ENCODE data around the gene FAM217B. TPM values are rescaled to one million over a fixed set of nuclear protein-coding genes. Genes with fewer than 3 reads are reported as not detected.

FAM217B gene
- total RNA-seq, 2 experiments from 2014 or later = 23.1 to 23.7 TPM

DNA sequence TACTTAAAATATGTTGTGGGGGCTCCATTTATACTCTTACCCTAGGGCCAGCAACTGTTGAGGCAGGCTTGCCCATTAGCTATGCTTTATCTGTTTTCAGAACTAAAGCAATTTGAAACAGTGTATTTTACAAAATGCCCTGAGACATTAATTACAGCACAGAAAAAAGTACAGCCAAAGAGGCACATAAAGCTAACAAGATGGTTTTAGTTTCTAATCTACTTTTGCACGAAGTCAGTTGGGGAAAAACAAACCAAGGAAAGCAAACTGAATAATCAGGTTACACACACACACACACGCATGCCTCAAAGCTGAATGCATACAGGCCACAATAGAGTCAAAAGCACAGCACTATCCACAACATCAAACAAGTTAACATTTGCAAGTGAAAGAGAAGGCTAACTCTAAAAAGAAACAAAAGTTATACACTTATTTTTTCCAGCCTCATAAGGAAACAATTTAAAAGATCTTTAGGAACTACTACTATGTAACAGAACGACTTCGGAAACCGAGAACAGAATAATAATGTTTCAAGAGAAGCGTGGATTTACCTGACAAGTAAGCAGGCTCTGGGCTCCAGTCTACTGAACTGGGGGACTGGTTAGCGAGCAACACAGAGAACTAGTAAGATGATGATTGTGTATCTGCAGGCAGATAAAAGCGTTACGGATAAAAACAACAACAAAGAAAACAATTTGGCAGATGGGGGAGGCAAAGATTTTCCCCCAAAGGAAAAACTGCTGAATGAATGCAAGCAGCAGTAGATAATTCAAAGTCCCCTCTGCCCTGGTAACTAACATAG is 8.5 kb upstream of the FAM217B start:
- DNase-seq (no peak), ATAC-seq (ENCODE audit: poor library complexity) (no peak)
- Histone ChIP-seq H3K4me3 (ENCODE audit: low read length) (no peak overlapping the region), H3K27me3 (ENCODE audit: control insufficient read depth in 1 of 2, insufficient read depth in 2 of 2, low read length in 2 of 2) (no peaks in the 10 kb centered on the region), H3K36me3 (ENCODE audit: insufficient read depth, low read length) (no peaks in the 10 kb centered on the region), H3K27ac (ENCODE audit: low read depth in 1 of 2, low read length in 2 of 2) (no peak overlapping the region), H3K9me3 (ENCODE audit: control insufficient read depth in 1 of 2, insufficient read depth in 1 of 2, low read length in 2 of 2) (no peaks in the 10 kb centered on the region), H3K4me1 (ENCODE audit: insufficient read depth, low read length) (peaks cover 15% of the 10 kb centered on the region)
- Mint-ChIP-seq H3K27me3 (no peaks in the 10 kb centered on the region), H3K4me1 (ENCODE audit: low read depth) (peaks cover 22% of the 10 kb centered on the region), H3K9me3 (no peaks in the 10 kb centered on the region), H3K36me3 (ENCODE audit: low read depth) (no peaks in the 10 kb centered on the region), H3K4me3 (peak overlapping the region; percentile 80), H3K27ac (peak overlapping the region; percentile 33)
- intact Hi-C loops (cut with DNase I, micrococcal nuclease) = no loop called here
- CTCF ChIA-PET = no interaction called here
- TF ChIP-seq, protein P1, sequence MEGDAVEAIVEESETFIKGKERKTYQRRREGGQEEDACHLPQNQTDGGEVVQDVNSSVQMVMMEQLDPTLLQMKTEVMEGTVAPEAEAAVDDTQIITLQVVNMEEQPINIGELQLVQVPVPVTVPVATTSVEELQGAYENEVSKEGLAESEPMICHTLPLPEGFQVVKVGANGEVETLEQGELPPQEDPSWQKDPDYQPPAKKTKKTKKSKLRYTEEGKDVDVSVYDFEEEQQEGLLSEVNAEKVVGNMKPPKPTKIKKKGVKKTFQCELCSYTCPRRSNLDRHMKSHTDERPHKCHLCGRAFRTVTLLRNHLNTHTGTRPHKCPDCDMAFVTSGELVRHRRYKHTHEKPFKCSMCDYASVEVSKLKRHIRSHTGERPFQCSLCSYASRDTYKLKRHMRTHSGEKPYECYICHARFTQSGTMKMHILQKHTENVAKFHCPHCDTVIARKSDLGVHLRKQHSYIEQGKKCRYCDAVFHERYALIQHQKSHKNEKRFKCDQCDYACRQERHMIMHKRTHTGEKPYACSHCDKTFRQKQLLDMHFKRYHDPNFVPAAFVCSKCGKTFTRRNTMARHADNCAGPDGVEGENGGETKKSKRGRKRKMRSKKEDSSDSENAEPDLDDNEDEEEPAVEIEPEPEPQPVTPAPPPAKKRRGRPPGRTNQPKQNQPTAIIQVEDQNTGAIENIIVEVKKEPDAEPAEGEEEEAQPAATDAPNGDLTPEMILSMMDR (IDR thresholded peaks at IDR 0.05) = no peak
- POLR2A ChIA-PET = interaction anchor here (0.7 to 2.0 kb wide), 2 partner anchors 9 kb away, joined by 3 to 5 read pairs; partner anchors contain the start of genes FAM217B and PPP1R3D

DNA sequence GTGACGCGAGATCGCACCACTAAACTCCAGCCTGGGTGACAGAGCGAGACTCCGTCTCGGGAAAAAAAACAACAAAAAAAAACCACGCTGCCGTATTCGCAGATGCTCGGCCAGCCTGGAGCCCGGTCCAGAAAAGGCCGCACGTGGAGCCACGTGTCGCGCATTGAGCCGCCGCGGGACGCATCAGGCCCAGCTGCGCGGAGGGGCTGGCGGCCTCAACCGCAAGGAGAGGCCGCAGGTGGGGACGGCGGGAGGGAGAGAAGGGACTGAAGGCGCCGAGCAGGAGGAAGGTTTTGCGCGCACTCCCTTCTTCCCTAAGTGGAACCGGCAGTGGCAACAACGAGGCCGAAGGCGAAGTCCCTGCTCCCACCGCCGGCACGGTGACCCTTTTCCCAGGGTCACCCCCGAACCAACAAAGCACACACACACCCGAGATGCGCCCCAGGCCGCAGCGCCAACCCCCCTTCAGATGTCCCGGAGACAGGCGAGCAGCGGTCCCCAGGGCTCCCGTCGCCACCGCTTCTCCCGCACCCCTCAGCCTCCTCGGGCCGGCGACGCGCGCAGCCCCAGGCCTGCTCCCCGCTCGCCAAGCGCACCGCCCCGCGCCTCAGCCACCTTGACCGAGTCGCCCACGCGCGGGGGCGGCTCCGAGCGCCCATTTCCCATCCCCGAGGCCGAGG is 7.4 kb upstream of the FAM217B start:
- no peak overlapping the region for H3K27ac Mint-ChIP-seq
- POLR2A ChIA-PET = interaction anchor here (0.7 to 2.0 kb wide), 2 partner anchors 8 to 10 kb away, joined by 3 to 5 read pairs; partner anchors contain the start of genes FAM217B and PPP1R3D
- CTCF ChIA-PET = interaction anchor here (1.9 to 2.4 kb wide), 2 partner anchors 11 to 16 kb away, joined by 15 to 31 read pairs; no protein-coding TSS in a partner anchor

DNA sequence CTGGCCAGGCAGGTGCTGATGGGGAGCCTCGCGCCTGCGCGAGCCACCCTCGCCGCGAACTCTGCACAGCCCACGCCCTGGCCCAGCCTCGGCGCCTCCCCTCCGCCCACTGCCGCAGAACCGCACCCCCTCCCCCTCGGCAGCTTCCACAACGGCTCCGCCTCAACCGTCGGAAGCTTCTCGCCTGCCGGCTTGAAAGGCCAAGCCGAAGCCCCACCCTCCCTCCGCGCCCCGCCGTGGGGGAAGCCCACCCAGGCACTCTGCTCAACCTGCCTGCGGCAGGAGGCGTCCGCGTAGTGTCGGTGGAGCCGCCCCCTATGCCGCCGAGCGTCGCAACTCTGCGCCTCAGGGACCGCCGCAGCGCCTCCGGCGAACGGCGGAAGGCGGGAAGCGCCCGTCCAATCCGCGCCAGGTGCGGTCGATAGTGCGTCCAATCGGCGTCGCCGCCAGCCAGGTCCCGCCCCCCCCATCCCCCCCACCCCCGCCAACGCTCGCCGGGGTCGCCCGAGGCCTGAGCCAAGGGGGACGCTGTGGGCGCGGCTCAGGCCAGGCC is 6.8 kb upstream of the FAM217B start, which contains the start of gene SYCP2:
TSS of gene SYCP2 (minus strand) at position 342 of the 553 bp plus-strand sequence. CDS start 11,224 bp downstream, outside the sequence.
- intact Hi-C loops (cut with DNase I, micrococcal nuclease) = no loop called here
- H3K27me3 Mint-ChIP-seq = no peaks in the 10 kb centered on the region
- POLR2A ChIA-PET = interaction anchor here (1.4 kb wide), 1 partner anchor 16 kb away, joined by 4 read pairs; no protein-coding TSS in a partner anchor

More for the DNA sequence above, 7.4 kb upstream of the FAM217B start:
- DNase-seq = peak in 1 of 14 experiments; percentile 27
- no peak for ATAC-seq (ENCODE audit: poor library complexity)
- intact Hi-C loops (cut with DNase I, micrococcal nuclease) = no loop called here
- Mint-ChIP-seq H3K36me3 (ENCODE audit: low read depth) (no peaks in the 10 kb centered on the region), H3K27me3 (no peaks in the 10 kb centered on the region), H3K9me3 (no peaks in the 10 kb centered on the region), H3K4me3 (peak overlapping the region; percentile 80), H3K4me1 (ENCODE audit: low read depth) (peaks cover 33% of the 10 kb centered on the region)
- Histone ChIP-seq H3K4me1 (ENCODE audit: insufficient read depth, low read length) (peaks cover 15% of the 10 kb centered on the region), H3K4me3 (ENCODE audit: low read length) (peak overlapping the region; percentile 83), H3K9me3 (ENCODE audit: control insufficient read depth in 1 of 2, insufficient read depth in 1 of 2, low read length in 2 of 2) (no peaks in the 10 kb centered on the region), H3K36me3 (ENCODE audit: insufficient read depth, low read length) (no peaks in the 10 kb centered on the region), H3K27ac (ENCODE audit: low read depth in 1 of 2, low read length in 2 of 2) (no peak overlapping the region), H3K27me3 (ENCODE audit: control insufficient read depth in 1 of 2, insufficient read depth in 2 of 2, low read length in 2 of 2) (no peaks in the 10 kb centered on the region)
- TF ChIP-seq, protein P1 (IDR thresholded peaks at IDR 0.05) = no peak

More for the DNA sequence above, 6.8 kb upstream of the FAM217B start, which contains the start of gene SYCP2:
- ATAC-seq (ENCODE audit: poor library complexity) = peak; percentile 81
- no peaks in the 10 kb centered on the region for H3K36me3 ChIP-seq (ENCODE audit: insufficient read depth, low read length)
- peak within 1 kb of the TSS; percentile 86 for H3K4me3 Mint-ChIP-seq
- H3K4me1 ChIP-seq (ENCODE audit: insufficient read depth, low read length) = peaks cover 18% of the 10 kb centered on the region
- H3K27me3 ChIP-seq (ENCODE audit: control insufficient read depth in 1 of 2, insufficient read depth in 2 of 2, low read length in 2 of 2) = no peaks in the 10 kb centered on the region
- H3K9me3 Mint-ChIP-seq = no peaks in the 10 kb centered on the region
- DNase-seq = peak; percentile 35 to 87 (median 58)
- peak within 1 kb of the TSS; percentile 67 for H3K27ac Mint-ChIP-seq
- TF ChIP-seq, protein P1 (IDR thresholded peaks at IDR 0.05) = no peak
- peak within 1 kb of the TSS in 1 of 2 donors; percentile 27 for H3K27ac ChIP-seq (ENCODE audit: low read depth in 1 of 2, low read length in 2 of 2)
- peaks cover 1% of the 10 kb centered on the region for H3K36me3 Mint-ChIP-seq (ENCODE audit: low read depth)
- peak within 1 kb of the TSS; percentile 83 for H3K4me3 ChIP-seq (ENCODE audit: low read length)
- no peaks in the 10 kb centered on the region for H3K9me3 ChIP-seq (ENCODE audit: control insufficient read depth in 1 of 2, insufficient read depth in 1 of 2, low read length in 2 of 2)
- H3K4me1 Mint-ChIP-seq (ENCODE audit: low read depth) = peaks cover 39% of the 10 kb centered on the region
- CTCF ChIA-PET = interaction anchor here (1.1 to 2.4 kb wide), 6 partner anchors 10 to 25 kb away, joined by 3 to 31 read pairs (median 6); partner anchors contain the start of gene CDH26
